Type B pancreatic cell (in vitro differentiated cells): ENCODE measurements around the gene SDK2. TPM values are rescaled to one million over a fixed set of nuclear protein-coding genes. Genes with fewer than 3 reads are reported as not detected.

ENCODE experiments used
- DNase-seq: peaks from one replicate; pipeline ENCODE4 v3.0.0; 2021; ENCODE audit warnings: mixed read lengths; ENCODE audit not compliant: unreplicated experiment; ENCODE audit errors: extremely low spot score
- H3K27ac Mint-ChIP-seq: 2 replicates; pipeline ENCODE4 v1.8.0; 2021; ENCODE audit warnings: mild to moderate bottlenecking, mixed read lengths
- H3K27me3 Mint-ChIP-seq: 2 replicates; pipeline ENCODE4 v1.8.0; 2021; ENCODE audit warnings: mixed read lengths
- H3K36me3 Mint-ChIP-seq: 2 replicates; pipeline ENCODE4 v1.8.0; 2021; ENCODE audit warnings: mixed read lengths
- H3K4me1 Mint-ChIP-seq: one replicate; pipeline ENCODE4 v1.8.0; 2021; ENCODE audit warnings: mixed read lengths; ENCODE audit not compliant: unreplicated experiment
- H3K4me3 Mint-ChIP-seq: 2 replicates; pipeline ENCODE4 v1.8.0; 2021; ENCODE audit warnings: mild to moderate bottlenecking, mixed read lengths
- H3K9me3 Mint-ChIP-seq: 2 replicates; pipeline ENCODE4 v1.8.0; 2021; ENCODE audit warnings: mixed read lengths
- total RNA-seq: library from RNA; stranded (reverse); gene quantifications from 2 replicates; pipeline ENCODE4 v1.2.1, GENCODE V29; 2021; ENCODE audit warnings: low replicate concordance
- TF ChIP-seq, protein P1 (sequence below): fragments of 200-600 bp; sonication (generic); conservative IDR thresholded peaks from 2 replicates; pipeline ENCODE4 v1.5.0; 2021; ENCODE audit warnings: antibody characterized with exemption, mild to moderate bottlenecking

The SDK2 gene
- total RNA-seq, 1 donor from 2014 or later, result 47.3 TPM

DNA sequence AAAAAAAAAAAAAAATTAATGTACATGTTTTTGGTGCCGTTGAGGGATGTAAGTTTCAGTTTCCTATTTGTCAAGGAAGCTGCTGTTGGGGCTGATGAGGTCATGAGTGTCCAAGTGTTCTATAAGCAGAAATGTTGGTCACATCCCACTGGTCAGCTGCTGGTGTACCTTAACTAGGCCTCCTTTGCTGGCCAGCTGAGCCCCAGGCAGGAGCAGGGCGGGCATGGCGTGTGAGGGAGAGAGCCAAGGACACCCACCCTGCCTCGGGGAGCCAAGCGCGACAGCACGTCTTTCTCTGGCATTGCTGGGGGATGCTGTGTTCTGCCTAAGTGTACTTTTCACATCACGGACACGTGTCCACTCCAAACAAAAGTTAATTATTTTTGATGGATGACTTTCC, 224.4 kb downstream of the SDK2 start:
- DNase-seq, result no peak
- H3K27ac Mint-ChIP-seq, result no peak overlapping the region
- peaks cover 4% of the 10 kb centered on the region for H3K4me1 Mint-ChIP-seq
- H3K27me3 Mint-ChIP-seq, result no peaks in the 10 kb centered on the region
- TF ChIP-seq, protein P1, sequence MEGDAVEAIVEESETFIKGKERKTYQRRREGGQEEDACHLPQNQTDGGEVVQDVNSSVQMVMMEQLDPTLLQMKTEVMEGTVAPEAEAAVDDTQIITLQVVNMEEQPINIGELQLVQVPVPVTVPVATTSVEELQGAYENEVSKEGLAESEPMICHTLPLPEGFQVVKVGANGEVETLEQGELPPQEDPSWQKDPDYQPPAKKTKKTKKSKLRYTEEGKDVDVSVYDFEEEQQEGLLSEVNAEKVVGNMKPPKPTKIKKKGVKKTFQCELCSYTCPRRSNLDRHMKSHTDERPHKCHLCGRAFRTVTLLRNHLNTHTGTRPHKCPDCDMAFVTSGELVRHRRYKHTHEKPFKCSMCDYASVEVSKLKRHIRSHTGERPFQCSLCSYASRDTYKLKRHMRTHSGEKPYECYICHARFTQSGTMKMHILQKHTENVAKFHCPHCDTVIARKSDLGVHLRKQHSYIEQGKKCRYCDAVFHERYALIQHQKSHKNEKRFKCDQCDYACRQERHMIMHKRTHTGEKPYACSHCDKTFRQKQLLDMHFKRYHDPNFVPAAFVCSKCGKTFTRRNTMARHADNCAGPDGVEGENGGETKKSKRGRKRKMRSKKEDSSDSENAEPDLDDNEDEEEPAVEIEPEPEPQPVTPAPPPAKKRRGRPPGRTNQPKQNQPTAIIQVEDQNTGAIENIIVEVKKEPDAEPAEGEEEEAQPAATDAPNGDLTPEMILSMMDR, result no peak
- no peaks in the 10 kb centered on the region for H3K9me3 Mint-ChIP-seq
- peaks cover 4% of the 10 kb centered on the region for H3K36me3 Mint-ChIP-seq
- H3K4me3 Mint-ChIP-seq, result no peak overlapping the region

DNA sequence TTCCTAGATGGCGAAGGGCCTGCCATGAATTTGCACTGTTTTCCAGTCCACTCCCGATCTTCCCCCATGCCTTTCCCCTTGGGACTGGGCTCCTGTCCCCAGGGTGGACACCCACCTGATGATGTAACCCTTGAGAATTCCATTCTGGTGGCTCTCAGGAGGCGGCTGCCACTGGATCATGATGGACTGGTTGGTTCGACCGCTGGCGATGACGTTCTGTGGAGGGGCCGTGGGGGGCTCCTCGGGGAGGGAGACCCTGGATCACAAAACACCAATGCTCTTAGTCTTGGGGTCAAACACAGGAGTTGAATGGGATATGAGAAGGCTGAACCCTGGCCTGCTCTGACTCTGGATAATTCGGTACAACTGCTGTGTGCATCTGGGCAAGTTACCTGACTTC, 225.2 kb downstream of the SDK2 start:
- peaks cover 4% of the 10 kb centered on the region for H3K4me1 Mint-ChIP-seq
- H3K27ac Mint-ChIP-seq, result no peak overlapping the region
- peaks cover 4% of the 10 kb centered on the region for H3K36me3 Mint-ChIP-seq
- H3K4me3 Mint-ChIP-seq, result no peak overlapping the region
- no peaks in the 10 kb centered on the region for H3K27me3 Mint-ChIP-seq
- no peak for DNase-seq
- TF ChIP-seq, protein P1, result no peak
- no peaks in the 10 kb centered on the region for H3K9me3 Mint-ChIP-seq

DNA sequence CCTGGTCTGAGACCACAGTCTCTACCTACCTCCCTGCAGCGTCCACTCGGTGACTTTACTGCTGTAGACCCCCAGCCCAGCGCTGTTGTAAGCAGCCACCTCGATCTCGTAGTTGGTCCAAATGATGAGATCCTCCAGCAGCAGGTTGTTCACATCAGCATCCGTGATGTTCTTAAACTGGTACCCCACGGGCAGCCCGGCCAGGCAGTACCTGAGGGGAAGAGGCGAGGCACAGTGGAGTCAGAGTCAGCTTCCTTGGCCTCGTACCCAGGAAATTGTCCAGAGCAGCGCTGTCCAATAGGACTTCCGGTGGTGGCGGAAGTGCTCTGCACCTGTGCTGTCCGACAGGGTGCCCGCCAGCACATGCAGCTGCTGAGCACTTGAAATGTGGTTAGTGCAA, 228.5 kb downstream of the SDK2 start:
- Mint-ChIP-seq H3K9me3 (no peaks in the 10 kb centered on the region), H3K36me3 (peaks cover 5% of the 10 kb centered on the region), H3K4me1 (peaks cover 9% of the 10 kb centered on the region), H3K27ac (no peak overlapping the region), H3K27me3 (no peaks in the 10 kb centered on the region), H3K4me3 (no peak overlapping the region)
- TF ChIP-seq, protein P1, result no peak
- no peak for DNase-seq

DNA sequence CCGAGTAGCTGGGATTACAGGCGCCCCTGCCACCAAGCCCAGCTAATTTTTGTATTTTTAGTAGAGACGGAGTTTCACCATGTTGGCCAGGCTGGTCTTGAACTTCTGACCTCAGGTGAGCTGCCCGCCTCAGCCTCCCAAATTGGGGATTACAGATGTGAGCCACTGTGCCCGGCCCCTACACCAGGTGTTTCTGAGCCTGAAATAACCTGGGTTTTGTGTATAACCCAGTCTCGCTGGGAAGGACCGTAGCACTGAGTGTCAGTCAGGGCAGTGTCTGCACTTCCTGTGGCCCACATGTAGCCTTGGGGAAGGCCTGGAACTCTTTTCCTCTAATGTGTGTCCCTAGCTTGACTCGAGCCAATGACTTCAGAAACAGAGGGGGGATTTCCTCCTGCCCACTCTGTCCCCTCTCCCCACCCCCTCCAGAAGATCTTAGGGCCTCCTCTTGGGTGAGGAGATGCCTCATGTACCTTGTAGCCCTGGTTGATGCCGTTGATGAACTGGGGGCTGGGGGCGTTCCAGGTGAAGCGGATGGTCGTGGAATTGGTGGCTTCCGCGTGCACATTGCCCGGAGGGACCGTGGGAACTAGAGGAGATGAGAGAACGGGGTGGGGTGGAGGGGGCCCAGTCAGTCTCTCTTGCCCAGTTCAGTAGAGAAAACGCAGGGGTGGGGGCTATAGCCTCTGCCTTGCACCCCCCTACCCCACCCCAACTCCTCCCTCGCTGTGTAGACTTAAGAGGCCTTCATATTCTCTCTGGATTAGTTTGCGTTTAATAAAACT, 229.9 kb downstream of the SDK2 start:
- Mint-ChIP-seq H3K4me3 (no peak overlapping the region), H3K4me1 (peaks cover 16% of the 10 kb centered on the region), H3K27me3 (no peaks in the 10 kb centered on the region), H3K9me3 (no peaks in the 10 kb centered on the region), H3K27ac (no peak overlapping the region), H3K36me3 (peaks cover 5% of the 10 kb centered on the region)
- DNase-seq, result no peak
- TF ChIP-seq, protein P1, result no peak

DNA sequence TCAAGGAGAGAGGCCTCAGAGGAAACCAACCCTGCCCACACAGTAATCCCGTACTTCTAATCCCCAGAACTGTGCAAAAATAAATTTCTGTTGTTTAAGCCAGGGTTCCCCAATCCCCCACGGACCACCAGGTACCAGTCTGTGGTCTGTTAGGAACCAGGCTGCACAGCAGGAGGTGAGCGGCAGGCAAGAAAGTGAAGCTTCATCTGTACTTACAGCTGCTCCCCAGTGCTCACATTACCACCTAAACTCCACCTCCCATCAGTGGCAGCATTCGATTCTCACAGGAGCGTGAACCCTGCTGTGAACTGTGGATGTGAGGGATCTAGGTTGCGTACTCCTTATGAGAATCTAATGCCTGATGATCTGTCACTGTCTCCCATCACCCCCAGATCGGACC, 231.3 kb downstream of the SDK2 start:
- Mint-ChIP-seq H3K9me3 (no peaks in the 10 kb centered on the region), H3K27me3 (no peaks in the 10 kb centered on the region), H3K36me3 (peaks cover 5% of the 10 kb centered on the region), H3K4me1 (peaks cover 16% of the 10 kb centered on the region), H3K27ac (no peak overlapping the region), H3K4me3 (no peak overlapping the region)
- TF ChIP-seq, protein P1, result no peak
- no peak for DNase-seq
